Mucosa of gallbladder (tissue), 1 donor: ENCODE measurements around the gene LRRC14B. TPM values are rescaled to one million over a fixed set of nuclear protein-coding genes. Genes with fewer than 3 reads are reported as not detected.
"Not testable (repeated sequence)": the region's sequence is repeated elsewhere in the genome, so short reads cannot be mapped to it uniquely, and the experiment has no call there.

Source experiments
- DNase-seq: peaks from one replicate; pipeline ENCODE4 v3.0.0-alpha.2; 2020; ENCODE audit warnings: low spot score
- total RNA-seq: library from RNA; stranded (reverse); gene quantifications from one replicate; pipeline ENCODE4 v1.2.1, GENCODE V29; 2021
- donor health status: DM: no; HTN: no; CAD: no.

LRRC14B gene
- total RNA-seq, 1 donor from 2014 or later: not detected

GRCh38 chr5:191949-192690, 825 bp downstream of the LRRC14B start:
- no peak for DNase-seq

GRCh38 chr5:192691-192969, 1.3 kb downstream of the LRRC14B start:
- no peak for DNase-seq

GRCh38 chr5:192970-193831, 1.9 kb downstream of the LRRC14B start:
- no peak for DNase-seq

- no peak for DNase-seq
Observed at GRCh38 chr5:194102-194501, 2.8 kb downstream of the LRRC14B start.

- DNase-seq: no peak
Observed at GRCh38 chr5:194603-195209, 3.4 kb downstream of the LRRC14B start.

- DNase-seq: no peak
Observed at GRCh38 chr5:195401-196160, 4.3 kb downstream of the LRRC14B start.

GRCh38 chr5:196350-196749, 5.1 kb downstream of the LRRC14B start:
- no peak for DNase-seq

- DNase-seq: not testable (repeated sequence)
Observed at GRCh38 chr5:197031-197430, 5.7 kb downstream of the LRRC14B start.

GRCh38 chr5:197892-198489, 6.7 kb downstream of the LRRC14B start:
- DNase-seq: no peak

- DNase-seq: no peak
Observed at GRCh38 chr5:198516-199196, 7.4 kb downstream of the LRRC14B start.

GRCh38 chr5:199197-199949, 8.1 kb downstream of the LRRC14B start:
- DNase-seq: no peak

- DNase-seq: no peak
Observed at GRCh38 chr5:199950-200645, 8.8 kb downstream of the LRRC14B start.

GRCh38 chr5:200985-201384, 9.7 kb downstream of the LRRC14B start:
- DNase-seq: no peak

GRCh38 chr5:201672-202071, 10.4 kb downstream of the LRRC14B start:
- no peak for DNase-seq

- DNase-seq: no peak
Observed at GRCh38 chr5:203246-203930, 12.1 kb downstream of the LRRC14B start.

- no peak for DNase-seq
Observed at GRCh38 chr5:204001-204400, 12.7 kb downstream of the LRRC14B start.

GRCh38 chr5:204462-204861, 13.2 kb downstream of the LRRC14B start:
- DNase-seq: no peak

GRCh38 chr5:204966-205670, 13.8 kb downstream of the LRRC14B start:
- DNase-seq: no peak

- DNase-seq: no peak
Observed at GRCh38 chr5:206406-206805, 15.1 kb downstream of the LRRC14B start.
